ENCODE data around the gene CHD5. TPM values are rescaled to one million over a fixed set of nuclear protein-coding genes. Genes with fewer than 3 reads are reported as not detected.

The CHD5 gene
- total and polyA plus RNA-seq, 12 donors: 0.07 to 56.5 (median 2.1) TPM; not detected in 2

- 83 to 89% (median 86%) methylated on average over 12 to 15 of the region's 15 CpGs for WGBS, 4 donors
- Histone ChIP-seq H3K36me3 (replicated peaks in 1 of 2) (no peaks in the 10 kb centered on the region), H3K4me1 (replicated peaks in 1 of 2) (no peaks in the 10 kb centered on the region), H3K27me3 (no peaks in the 10 kb centered on the region), H3K4me3 (no peak overlapping the region), H3K27ac (no peak overlapping the region), H3K9me3 (replicated peaks in 1 of 3) (no peaks in the 10 kb centered on the region)
- DNase-seq: no peak
- intact Hi-C loops (cut with DNase I): no loop called here
- TF ChIP-seq POLR2A (IDR thresholded peaks at IDR 0.05) (no peak), CTCF (IDR thresholded peaks at IDR 0.05) (no peak)
Measured at GRCh38 chr1:6086762-6087376, 93.3 kb downstream of the CHD5 start.

GRCh38 chr1:6086358-6086757, 93.8 kb downstream of the CHD5 start:
- H3K4me3 ChIP-seq: no peak overlapping the region
- H3K9me3 ChIP-seq (replicated peaks in 1 of 3): no peaks in the 10 kb centered on the region
- no peaks in the 10 kb centered on the region for H3K27me3 ChIP-seq
- H3K27ac ChIP-seq: no peak overlapping the region
- DNase-seq: no peak
- WGBS, 4 donors: 76 to 89% (median 79%) methylated on average over 7 to 13 of the region's 13 CpGs
- TF ChIP-seq CTCF (IDR thresholded peaks at IDR 0.05) (no peak), POLR2A (IDR thresholded peaks at IDR 0.05) (no peak)
- intact Hi-C loops (cut with DNase I): no loop called here
- H3K4me1 ChIP-seq (replicated peaks in 1 of 2): no peaks in the 10 kb centered on the region
- H3K36me3 ChIP-seq (replicated peaks in 1 of 2): no peaks in the 10 kb centered on the region

GRCh38 chr1:6085666-6086065, 94.5 kb downstream of the CHD5 start:
- no peak for TF ChIP-seq POLR2A (IDR thresholded peaks at IDR 0.05)
- no peaks in the 10 kb centered on the region for H3K27me3 ChIP-seq
- H3K4me1 ChIP-seq (replicated peaks in 1 of 2): no peaks in the 10 kb centered on the region
- H3K9me3 ChIP-seq (replicated peaks in 1 of 3): no peaks in the 10 kb centered on the region
- H3K27ac ChIP-seq: no peak overlapping the region
- DNase-seq: no peak
- no peak overlapping the region for H3K4me3 ChIP-seq
- intact Hi-C loops (cut with DNase I): no loop called here
- WGBS, 4 donors: 81 to 93% (median 93%) methylated on average over 9 to 13 of the region's 13 CpGs; no CpG with 5 or more reads in 1 of the 4 donors
- no peaks in the 10 kb centered on the region for H3K36me3 ChIP-seq (replicated peaks in 1 of 2)

- 88 to 92% (median 90%) methylated on average over 16 to 18 of the region's 18 CpGs for WGBS, 4 donors
- no peak overlapping the region for H3K4me3 ChIP-seq
- no peaks in the 10 kb centered on the region for H3K9me3 ChIP-seq (replicated peaks in 1 of 3)
- H3K4me1 ChIP-seq (replicated peaks in 1 of 2): no peaks in the 10 kb centered on the region
- H3K27ac ChIP-seq: no peak overlapping the region
- H3K36me3 ChIP-seq (replicated peaks in 1 of 2): no peaks in the 10 kb centered on the region
- intact Hi-C loops (cut with DNase I): no loop called here
- H3K27me3 ChIP-seq: no peaks in the 10 kb centered on the region
- DNase-seq: no peak
- no peak for TF ChIP-seq CTCF (IDR thresholded peaks at IDR 0.05)
- no peak for TF ChIP-seq POLR2A (IDR thresholded peaks at IDR 0.05)
Measured at GRCh38 chr1:6084781-6085495, 95.2 kb downstream of the CHD5 start.

Data from adrenal gland (tissue), 12 donors.